ENCODE data around the gene IQGAP3.

Gene IQGAP3

DNA sequence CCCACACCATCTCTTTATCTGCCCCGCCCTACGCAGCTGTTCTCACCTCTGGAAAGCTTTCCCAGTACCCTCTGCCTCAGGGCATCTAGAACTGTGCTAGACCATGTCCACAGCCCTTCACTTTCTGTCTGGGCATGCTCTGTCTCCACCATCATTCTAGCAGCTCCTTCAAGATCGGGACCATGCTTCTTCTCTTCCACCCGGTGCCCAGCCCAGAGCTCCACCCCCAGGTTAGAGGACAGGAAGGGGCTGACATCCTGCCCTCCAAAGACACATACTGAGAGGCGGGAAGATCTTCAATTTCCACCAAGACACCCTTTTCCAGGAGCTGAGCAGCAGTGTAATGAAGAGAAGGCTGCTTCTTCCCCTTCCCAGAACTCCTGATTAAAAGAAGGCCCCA lies 44.1 kb downstream of the IQGAP3 start:
- no peak for TF ChIP-seq ZBTB7A (IDR thresholded peaks at IDR 0.05; ENCODE audit: low read depth)
- TF ChIP-seq CEBPB (IDR thresholded peaks at IDR 0.05), result no peak

- no peak for TF ChIP-seq USF1 (IDR thresholded peaks at IDR 0.05)
- TF ChIP-seq, protein P1, sequence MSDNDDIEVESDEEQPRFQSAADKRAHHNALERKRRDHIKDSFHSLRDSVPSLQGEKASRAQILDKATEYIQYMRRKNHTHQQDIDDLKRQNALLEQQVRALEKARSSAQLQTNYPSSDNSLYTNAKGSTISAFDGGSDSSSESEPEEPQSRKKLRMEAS (IDR thresholded peaks at IDR 0.05), result no peak
These were observed 44.8 kb downstream of the IQGAP3 start for GRCh38 chr1:156527584-156527983.

DNA sequence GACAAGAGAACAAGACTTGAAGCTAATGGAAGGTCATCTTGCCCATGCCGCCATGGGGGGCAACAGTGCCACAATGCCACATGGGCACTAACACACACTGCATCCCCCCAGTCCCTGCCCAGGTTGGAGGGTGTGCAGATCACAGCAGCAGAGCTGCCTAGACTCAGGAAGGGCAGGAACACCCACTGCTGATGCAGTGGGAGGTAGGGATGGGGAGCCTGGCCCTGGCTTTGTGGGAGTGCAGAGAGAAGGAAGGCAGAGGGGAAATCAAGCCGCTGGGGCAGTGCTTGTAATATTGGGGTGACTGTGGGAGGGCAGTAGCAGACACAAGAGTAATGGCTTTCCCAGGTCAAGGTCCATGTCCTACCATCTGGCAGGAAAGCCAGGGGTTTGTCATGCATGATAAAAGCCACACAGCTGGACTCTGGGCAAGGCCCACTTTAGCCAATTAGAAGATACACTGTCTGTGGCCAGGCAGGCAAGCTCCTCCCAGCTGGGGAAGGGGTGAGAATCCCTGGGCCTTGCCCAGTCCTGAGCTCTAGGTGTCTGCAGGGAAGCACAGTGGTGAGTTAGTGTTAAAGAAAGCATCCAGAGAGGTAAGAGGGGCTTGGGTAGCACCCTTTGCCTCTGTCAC lies 46.4 kb downstream of the IQGAP3 start:
- TF ChIP-seq TEAD4 (IDR thresholded peaks at IDR 0.05) (no peak), NFIC (IDR thresholded peaks at IDR 0.05) (no peak), TCF12 (IDR thresholded peaks at IDR 0.05; ENCODE audit: low read depth) (no peak), EGR1 (IDR thresholded peaks at IDR 0.05) (no peak), CREB1 (IDR thresholded peaks at IDR 0.05; ENCODE audit: low read depth) (no peak), USF1 (IDR thresholded peaks at IDR 0.05) (no peak), CEBPB (IDR thresholded peaks at IDR 0.05) (no peak), TAF1 (IDR thresholded peaks at IDR 0.05; ENCODE audit: low read depth) (no peak), ZBTB7A (IDR thresholded peaks at IDR 0.05; ENCODE audit: low read depth) (no peak), RAD21 (IDR thresholded peaks at IDR 0.05; ENCODE audit: low read depth) (no peak), FOXM1 (IDR thresholded peaks at IDR 0.05; ENCODE audit: borderline replicate concordance, low read depth) (no peak), YY1 (IDR thresholded peaks at IDR 0.05; ENCODE audit: low read depth) (no peak), EP300 (IDR thresholded peaks at IDR 0.05; ENCODE audit: borderline replicate concordance) (no peak)
- TF ChIP-seq, protein P1 (IDR thresholded peaks at IDR 0.05), result no peak
- TF ChIP-seq, protein P2, sequence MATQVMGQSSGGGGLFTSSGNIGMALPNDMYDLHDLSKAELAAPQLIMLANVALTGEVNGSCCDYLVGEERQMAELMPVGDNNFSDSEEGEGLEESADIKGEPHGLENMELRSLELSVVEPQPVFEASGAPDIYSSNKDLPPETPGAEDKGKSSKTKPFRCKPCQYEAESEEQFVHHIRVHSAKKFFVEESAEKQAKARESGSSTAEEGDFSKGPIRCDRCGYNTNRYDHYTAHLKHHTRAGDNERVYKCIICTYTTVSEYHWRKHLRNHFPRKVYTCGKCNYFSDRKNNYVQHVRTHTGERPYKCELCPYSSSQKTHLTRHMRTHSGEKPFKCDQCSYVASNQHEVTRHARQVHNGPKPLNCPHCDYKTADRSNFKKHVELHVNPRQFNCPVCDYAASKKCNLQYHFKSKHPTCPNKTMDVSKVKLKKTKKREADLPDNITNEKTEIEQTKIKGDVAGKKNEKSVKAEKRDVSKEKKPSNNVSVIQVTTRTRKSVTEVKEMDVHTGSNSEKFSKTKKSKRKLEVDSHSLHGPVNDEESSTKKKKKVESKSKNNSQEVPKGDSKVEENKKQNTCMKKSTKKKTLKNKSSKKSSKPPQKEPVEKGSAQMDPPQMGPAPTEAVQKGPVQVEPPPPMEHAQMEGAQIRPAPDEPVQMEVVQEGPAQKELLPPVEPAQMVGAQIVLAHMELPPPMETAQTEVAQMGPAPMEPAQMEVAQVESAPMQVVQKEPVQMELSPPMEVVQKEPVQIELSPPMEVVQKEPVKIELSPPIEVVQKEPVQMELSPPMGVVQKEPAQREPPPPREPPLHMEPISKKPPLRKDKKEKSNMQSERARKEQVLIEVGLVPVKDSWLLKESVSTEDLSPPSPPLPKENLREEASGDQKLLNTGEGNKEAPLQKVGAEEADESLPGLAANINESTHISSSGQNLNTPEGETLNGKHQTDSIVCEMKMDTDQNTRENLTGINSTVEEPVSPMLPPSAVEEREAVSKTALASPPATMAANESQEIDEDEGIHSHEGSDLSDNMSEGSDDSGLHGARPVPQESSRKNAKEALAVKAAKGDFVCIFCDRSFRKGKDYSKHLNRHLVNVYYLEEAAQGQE (IDR thresholded peaks at IDR 0.05; ENCODE audit: low read depth), result no peak

GRCh38 chr1:156525071-156525501 lies 47.3 kb downstream of the IQGAP3 start:
- TF ChIP-seq EGR1 (IDR thresholded peaks at IDR 0.05), result no peak

DNA sequence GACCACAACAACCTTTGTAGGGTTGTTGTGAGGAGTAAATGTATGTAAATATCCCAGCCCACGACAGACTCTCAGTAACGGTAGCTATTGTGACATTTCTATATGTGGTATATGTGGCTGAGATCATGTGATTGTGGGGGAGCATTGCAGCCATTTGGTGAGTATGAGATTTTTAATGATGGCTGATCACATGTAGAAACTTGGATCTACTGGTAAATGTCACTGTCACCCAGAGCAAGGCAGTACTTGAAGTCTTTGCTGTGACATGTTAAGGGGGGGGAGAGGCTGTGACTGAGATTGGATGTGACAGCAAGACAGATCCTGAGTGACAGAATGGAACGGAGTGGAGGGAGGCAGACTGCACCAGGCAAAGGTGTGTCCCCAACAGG lies 47.9 kb downstream of the IQGAP3 start:
- no peak for TF ChIP-seq CREB1 (IDR thresholded peaks at IDR 0.05; ENCODE audit: low read depth)
- no peak for TF ChIP-seq EGR1 (IDR thresholded peaks at IDR 0.05)
- TF ChIP-seq EP300 (IDR thresholded peaks at IDR 0.05; ENCODE audit: borderline replicate concordance), result no peak
- TF ChIP-seq RAD21 (IDR thresholded peaks at IDR 0.05; ENCODE audit: low read depth), result no peak
- no peak for TF ChIP-seq CEBPB (IDR thresholded peaks at IDR 0.05)
- TF ChIP-seq, protein P2 (IDR thresholded peaks at IDR 0.05; ENCODE audit: low read depth), result no peak
- TF ChIP-seq YY1 (IDR thresholded peaks at IDR 0.05; ENCODE audit: low read depth), result no peak
- no peak for TF ChIP-seq USF1 (IDR thresholded peaks at IDR 0.05)
- no peak for TF ChIP-seq TEAD4 (IDR thresholded peaks at IDR 0.05)
- TF ChIP-seq TCF12 (IDR thresholded peaks at IDR 0.05; ENCODE audit: low read depth), result no peak
- no peak for TF ChIP-seq FOXM1 (IDR thresholded peaks at IDR 0.05; ENCODE audit: borderline replicate concordance, low read depth)
- TF ChIP-seq, protein P1 (IDR thresholded peaks at IDR 0.05), result no peak
- no peak for TF ChIP-seq NFIC (IDR thresholded peaks at IDR 0.05)
- TF ChIP-seq ZBTB7A (IDR thresholded peaks at IDR 0.05; ENCODE audit: low read depth), result no peak
- TF ChIP-seq TAF1 (IDR thresholded peaks at IDR 0.05; ENCODE audit: low read depth), result no peak

DNA sequence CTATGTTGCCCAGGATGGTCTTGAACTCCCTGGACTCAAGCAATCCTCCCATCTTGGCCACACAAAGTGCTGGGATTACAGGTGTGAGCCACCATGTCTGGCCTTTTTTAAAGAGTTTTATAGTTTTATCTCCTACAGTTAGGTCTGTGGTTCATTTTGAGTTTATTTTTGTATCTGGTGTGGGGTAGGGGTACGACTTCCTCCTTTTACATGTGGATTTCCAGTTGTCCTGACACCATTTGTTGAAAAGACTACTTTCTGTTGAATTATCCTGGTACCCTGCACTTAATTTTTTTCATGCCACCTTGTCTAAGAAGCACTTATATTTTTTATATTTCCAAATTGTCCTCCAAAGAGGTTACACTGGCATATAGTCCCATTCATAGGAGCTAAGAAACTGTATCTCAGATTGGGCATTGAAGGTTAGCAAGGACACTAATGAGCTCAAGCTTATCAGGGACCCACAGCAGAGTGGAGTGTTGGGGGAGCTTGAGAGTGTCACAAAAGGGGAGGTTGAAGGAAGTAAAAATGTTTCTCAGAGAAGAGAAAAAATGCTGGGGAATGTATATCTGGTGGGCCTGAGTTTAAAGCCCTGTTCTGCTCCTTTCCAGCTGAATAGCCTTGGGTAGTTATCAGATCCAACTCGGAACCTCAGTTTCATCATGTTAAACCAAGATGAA lies 48.4 kb downstream of the IQGAP3 start:
- TF ChIP-seq TEAD4 (IDR thresholded peaks at IDR 0.05), result no peak
- TF ChIP-seq TAF1 (IDR thresholded peaks at IDR 0.05; ENCODE audit: low read depth), result no peak
- TF ChIP-seq TCF12 (IDR thresholded peaks at IDR 0.05; ENCODE audit: low read depth), result no peak
- TF ChIP-seq, protein P1 (IDR thresholded peaks at IDR 0.05), result no peak
- TF ChIP-seq NFIC (IDR thresholded peaks at IDR 0.05), result no peak
- TF ChIP-seq FOXM1 (IDR thresholded peaks at IDR 0.05; ENCODE audit: borderline replicate concordance, low read depth), result no peak
- TF ChIP-seq ZBTB7A (IDR thresholded peaks at IDR 0.05; ENCODE audit: low read depth), result no peak
- TF ChIP-seq YY1 (IDR thresholded peaks at IDR 0.05; ENCODE audit: low read depth), result no peak
- no peak for TF ChIP-seq RAD21 (IDR thresholded peaks at IDR 0.05; ENCODE audit: low read depth)
- TF ChIP-seq USF1 (IDR thresholded peaks at IDR 0.05), result no peak

Measured in Ishikawa (cell line).